HG02678 (cell line): ENCODE measurements around the gene TBC1D25.
"Not testable (repeated sequence)": the region's sequence is repeated elsewhere in the genome, so short reads cannot be mapped to it uniquely, and the experiment has no call there.

Experiments
- ATAC-seq: cut with Tn5 transposase; IDR thresholded peaks from one replicate; pipeline ENCODE4 v1.9.1; 2021; ENCODE audit warnings: mild to moderate bottlenecking, moderate library complexity; ENCODE audit not compliant: unreplicated experiment

TBC1D25 gene

GRCh38 chrX:48514868-48515460 is 24.6 kb upstream of the TBC1D25 start:
- no peak for ATAC-seq

- ATAC-seq: no peak
Measured at GRCh38 chrX:48515842-48516241, 23.7 kb upstream of the TBC1D25 start.

- no peak for ATAC-seq
Measured at GRCh38 chrX:48516285-48516684, 23.2 kb upstream of the TBC1D25 start.

- no peak for ATAC-seq
Measured at GRCh38 chrX:48516987-48517386, 22.5 kb upstream of the TBC1D25 start.

GRCh38 chrX:48519481-48519880 is 20.0 kb upstream of the TBC1D25 start:
- ATAC-seq: not testable (repeated sequence)

GRCh38 chrX:48520455-48520854 is 19.1 kb upstream of the TBC1D25 start:
- ATAC-seq: no peak

GRCh38 chrX:48520976-48521352 is 18.6 kb upstream of the TBC1D25 start:
- no peak for ATAC-seq

- peak; percentile 98 for ATAC-seq
Measured at GRCh38 chrX:48521353-48522243, 17.9 kb upstream of the TBC1D25 start, which contains the start of gene EBP. TSS of gene EBP (plus strand) at chrX:48521808. CDS start at chrX:48523772, 1,964 bp downstream.

GRCh38 chrX:48522291-48522690 is 17.2 kb upstream of the TBC1D25 start:
- no peak for ATAC-seq

GRCh38 chrX:48523682-48524081 is 15.8 kb upstream of the TBC1D25 start:
- ATAC-seq: no peak

- not testable (repeated sequence) for ATAC-seq
Measured at GRCh38 chrX:48525853-48526252, 13.7 kb upstream of the TBC1D25 start.

- no peak for ATAC-seq
Measured at GRCh38 chrX:48530736-48531135, 8.8 kb upstream of the TBC1D25 start.

GRCh38 chrX:48531358-48531959 is 8.1 kb upstream of the TBC1D25 start:
- no peak for ATAC-seq

- no peak for ATAC-seq
Measured at GRCh38 chrX:48532161-48532560, 7.4 kb upstream of the TBC1D25 start.

- no peak for ATAC-seq
Measured at GRCh38 chrX:48533165-48533564, 6.3 kb upstream of the TBC1D25 start.

- no peak for ATAC-seq
Measured at GRCh38 chrX:48538641-48539344, 721 bp upstream of the TBC1D25 start.

GRCh38 chrX:48540028-48540375 is 488 bp downstream of the TBC1D25 start:
- ATAC-seq: peak; percentile 30

- ATAC-seq: no peak
Measured at GRCh38 chrX:48540480-48540879, 966 bp downstream of the TBC1D25 start.

GRCh38 chrX:48541140-48541814 is 1.8 kb downstream of the TBC1D25 start:
- ATAC-seq: no peak

GRCh38 chrX:48548871-48549270 is 9.4 kb downstream of the TBC1D25 start:
- ATAC-seq: no peak
